Stimulated activated CD8-positive, alpha-beta memory T cell treated with anti-CD3 and anti-CD28 coated beads, Interleukin-15, amount 100 ng/mL, for 24 hours (primary cell): ENCODE measurements around the gene SLC18A2.

Source experiments
- DNase-seq: peaks from one replicate; pipeline ENCODE4 v3.0.0-alpha.2; 2020; ENCODE audit warnings: low read depth

SLC18A2 gene

DNA sequence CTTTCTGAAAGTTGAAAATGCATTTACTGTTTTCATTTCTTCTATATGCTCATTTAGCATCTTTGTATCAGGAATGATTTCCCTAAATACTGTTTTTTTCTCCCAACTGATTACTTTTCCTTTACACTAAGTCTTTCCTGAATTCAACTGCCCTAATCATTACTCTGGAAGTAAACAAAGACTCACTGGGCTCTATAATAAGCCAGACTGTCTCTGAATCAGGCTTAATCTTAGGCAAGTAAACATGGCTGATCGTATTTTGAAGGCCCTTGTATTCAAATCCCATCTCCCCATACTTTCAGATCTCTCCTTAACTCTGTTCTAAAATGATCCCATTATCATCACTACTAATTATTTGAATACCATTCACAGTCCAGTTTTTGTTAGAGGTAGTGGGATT is 72.7 kb downstream of the SLC18A2 start:
- no peak for DNase-seq

DNA sequence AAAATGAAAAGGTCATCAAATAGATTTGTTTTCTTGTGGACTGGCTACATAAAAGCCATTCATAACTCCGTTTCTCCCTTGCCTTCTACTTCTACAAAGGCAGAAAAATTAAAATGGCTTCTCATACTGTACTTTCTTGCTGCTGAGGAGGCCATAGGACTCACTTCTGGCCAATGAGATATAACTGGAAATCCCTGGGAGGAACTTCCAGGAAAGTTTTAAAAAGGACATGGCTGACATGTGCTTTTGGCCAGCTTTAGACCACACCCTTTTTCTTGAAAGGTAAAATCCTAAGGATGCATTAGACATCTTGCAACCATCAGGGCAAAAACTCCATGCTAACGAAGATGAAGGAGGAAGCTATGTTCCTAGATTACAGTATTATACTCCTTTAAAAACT is 75.8 kb downstream of the SLC18A2 start:
- no peak for DNase-seq

DNA sequence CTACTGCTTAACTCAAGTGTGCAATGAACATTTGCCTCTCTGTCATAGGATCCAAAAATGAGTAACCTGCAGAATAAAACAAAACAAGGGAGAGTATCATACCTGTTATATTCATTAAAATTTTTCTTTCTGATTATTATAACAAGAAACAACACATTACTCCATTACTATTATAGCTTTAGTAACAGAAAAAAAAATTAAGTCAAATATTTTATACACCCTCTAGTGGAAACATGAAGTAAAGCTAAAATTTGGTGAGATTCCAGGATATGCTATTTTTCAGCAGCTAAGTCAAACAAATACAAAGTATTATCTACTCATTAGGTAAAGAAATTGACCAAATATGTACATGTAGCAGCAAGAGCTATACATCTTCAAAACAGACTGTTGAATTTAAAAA is 78.0 kb downstream of the SLC18A2 start:
- DNase-seq, result no peak

DNA sequence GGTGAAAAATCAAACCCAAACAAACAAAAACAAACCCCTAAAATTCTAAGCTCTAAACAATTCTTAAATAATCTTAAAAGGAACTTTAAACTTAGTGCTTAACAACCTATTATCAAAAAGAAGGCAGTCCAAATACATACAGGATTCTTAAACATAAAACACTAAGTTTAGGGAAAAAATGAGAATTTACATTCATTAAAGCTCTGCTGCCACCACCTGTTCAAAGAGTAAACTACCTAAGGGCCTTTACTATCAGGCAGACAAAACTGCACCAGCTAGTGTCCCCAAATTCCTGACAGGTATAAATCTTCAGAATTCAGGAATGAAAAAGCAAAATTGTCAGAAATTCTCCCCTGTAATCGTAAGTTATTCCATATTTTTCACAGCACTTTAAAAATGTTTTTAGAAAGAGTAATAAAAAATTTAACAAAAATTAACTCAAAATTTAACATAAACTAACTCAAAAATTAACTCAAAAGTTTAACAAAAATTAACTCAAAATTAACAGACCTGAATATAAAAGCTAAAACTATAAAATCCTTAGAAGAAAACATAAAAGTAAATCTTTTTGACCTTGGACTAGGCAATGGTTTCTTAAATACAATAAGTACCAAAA is 79.2 kb downstream of the SLC18A2 start:
- DNase-seq, result no peak

GRCh38 chr10:117322260-117322659 is 81.3 kb downstream of the SLC18A2 start:
- DNase-seq, result no peak

- no peak for DNase-seq
Observed at GRCh38 chr10:117324367-117324766, 83.5 kb downstream of the SLC18A2 start.

DNA sequence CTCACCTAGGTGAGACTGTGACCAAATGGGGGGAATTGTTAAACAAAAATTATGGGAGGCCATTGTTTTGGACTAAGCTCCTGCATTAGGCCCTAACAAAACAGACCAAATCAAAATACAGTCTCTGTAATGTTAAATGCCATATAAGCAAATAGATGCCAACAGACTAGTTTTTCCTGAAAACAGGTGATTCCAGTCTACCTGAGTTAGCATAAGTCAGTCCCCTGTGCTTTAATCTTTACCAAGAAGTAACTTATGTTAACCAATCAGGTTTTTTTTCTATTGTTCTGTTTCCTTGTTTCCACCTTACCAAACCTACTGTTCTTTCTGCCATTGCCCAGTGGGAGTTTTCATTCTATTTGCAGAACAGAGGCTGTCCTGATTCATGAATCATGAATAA is 86.3 kb downstream of the SLC18A2 start:
- no peak for DNase-seq
